ENCODE results near the gene ADAMTSL1.

The ADAMTSL1 gene

GRCh38 chr9:18608371-18608770, 134.4 kb downstream of the ADAMTSL1 start:
- DNase-seq: no peak

- DNase-seq: no peak
Observed at GRCh38 chr9:18610956-18611355, 137.0 kb downstream of the ADAMTSL1 start.

- DNase-seq: no peak
Observed at GRCh38 chr9:18611971-18612370, 138.0 kb downstream of the ADAMTSL1 start.

GRCh38 chr9:18614116-18614515, 140.2 kb downstream of the ADAMTSL1 start:
- no peak for DNase-seq

- DNase-seq: no peak
Observed at GRCh38 chr9:18614651-18615050, 140.7 kb downstream of the ADAMTSL1 start.

- DNase-seq: no peak
Observed at GRCh38 chr9:18616976-18617375, 143.0 kb downstream of the ADAMTSL1 start.

- DNase-seq: no peak
Observed at GRCh38 chr9:18617759-18618158, 143.8 kb downstream of the ADAMTSL1 start.

GRCh38 chr9:18618862-18619261, 144.9 kb downstream of the ADAMTSL1 start:
- no peak for DNase-seq

GRCh38 chr9:18622186-18622836, 148.4 kb downstream of the ADAMTSL1 start:
- no peak for DNase-seq

GRCh38 chr9:18623221-18624079, 149.5 kb downstream of the ADAMTSL1 start:
- no peak for DNase-seq

GRCh38 chr9:18626046-18626698, 152.2 kb downstream of the ADAMTSL1 start:
- DNase-seq: no peak

GRCh38 chr9:18629136-18629535, 155.2 kb downstream of the ADAMTSL1 start:
- DNase-seq: no peak

GRCh38 chr9:18632632-18633403, 158.9 kb downstream of the ADAMTSL1 start:
- DNase-seq: no peak

GRCh38 chr9:18636781-18637180, 162.8 kb downstream of the ADAMTSL1 start:
- no peak for DNase-seq

GRCh38 chr9:18638371-18639249, 164.7 kb downstream of the ADAMTSL1 start:
- no peak for DNase-seq

GRCh38 chr9:18639911-18640310, 166.0 kb downstream of the ADAMTSL1 start:
- DNase-seq: no peak

GRCh38 chr9:18658804-18659705, 185.1 kb downstream of the ADAMTSL1 start:
- no peak for DNase-seq

- DNase-seq: no peak
Observed at GRCh38 chr9:18660001-18660400, 186.0 kb downstream of the ADAMTSL1 start.

- no peak for DNase-seq
Observed at GRCh38 chr9:18662320-18662719, 188.4 kb downstream of the ADAMTSL1 start.

GRCh38 chr9:18665947-18666346, 192.0 kb downstream of the ADAMTSL1 start:
- no peak for DNase-seq

- DNase-seq: no peak
Observed at GRCh38 chr9:18666348-18666747, 192.4 kb downstream of the ADAMTSL1 start.

All from stimulated activated CD4-positive, alpha-beta T cell treated with anti-CD3 and anti-CD28 coated beads, Interleukin-2, amount 100 ng/mL, for 48 hours (primary cell).